Fibroblast of lung (primary cell): Measurements from ENCODE around the gene NHS. TPM values are rescaled to one million over a fixed set of nuclear protein-coding genes. Genes with fewer than 3 reads are reported as not detected.

Experiments used
- DNase-seq, 2 donors: peaks; one replicate each; pipeline versions ENCODE4 v3.0.0 to v3.0.0-alpha.2; 2010; ENCODE audit warnings: low read depth in 2 of 2
- H2AFZ ChIP-seq: 2 replicates; pipeline ENCODE4 v1.5.1; 2012; ENCODE audit warnings: low read length, control low read depth, inconsistent platforms
- H3K27ac ChIP-seq: 2 replicates; pipeline ENCODE4 v1.5.1; 2011; ENCODE audit warnings: low read length, control low read depth; ENCODE audit not compliant: insufficient read depth
- H3K27me3 ChIP-seq: 2 replicates; pipeline ENCODE4 v1.5.1; 2011; ENCODE audit warnings: mild to moderate bottlenecking, low read length; ENCODE audit not compliant: control insufficient read depth, insufficient read depth
- H3K36me3 ChIP-seq: 2 replicates; pipeline ENCODE4 v1.5.1; 2011; ENCODE audit warnings: low read length; ENCODE audit not compliant: control insufficient read depth, insufficient read depth
- H3K4me1 ChIP-seq: 2 replicates; pipeline ENCODE4 v1.5.1; 2011; ENCODE audit warnings: low read length; ENCODE audit not compliant: control insufficient read depth, insufficient read depth; ENCODE audit errors: extremely low read depth
- H3K4me2 ChIP-seq: 2 replicates; pipeline ENCODE4 v1.5.1; 2011; ENCODE audit warnings: low read length, control low read depth; ENCODE audit not compliant: insufficient read depth; ENCODE audit errors: extremely low read depth
- H3K4me3 ChIP-seq, 4 experiments: fragments of 200-600 bp in 1 of 4; sonication (generic) in 1 of 4; replicated peaks in 1 of 4; 2 replicates each; pipeline ENCODE4 v1.5.1; 2011 to 2016; ENCODE audit warnings: low read length in 4 of 4, low read depth in 3 of 4, mild to moderate bottlenecking in 3 of 4, control low read depth in 2 of 4, inconsistent platforms in 1 of 4, mixed read lengths in 1 of 4; ENCODE audit not compliant: insufficient read depth in 1 of 4; ENCODE audit errors: control extremely low read depth in 1 of 4
- H3K79me2 ChIP-seq: 2 replicates; pipeline ENCODE4 v1.5.1; 2012; ENCODE audit warnings: mild to moderate bottlenecking, low read length, inconsistent platforms; ENCODE audit not compliant: control insufficient read depth, insufficient read depth
- H3K9ac ChIP-seq: 2 replicates; pipeline ENCODE4 v1.5.1; 2011; ENCODE audit warnings: mild to moderate bottlenecking, low read length, control low read depth; ENCODE audit not compliant: insufficient read depth
- H3K9me3 ChIP-seq: 2 replicates; pipeline ENCODE4 v1.5.1; 2012; ENCODE audit warnings: low read depth, low read length; ENCODE audit not compliant: control insufficient read depth, insufficient read depth
- H4K20me1 ChIP-seq: 2 replicates; pipeline ENCODE4 v1.5.1; 2011; ENCODE audit warnings: low read length; ENCODE audit not compliant: control insufficient read depth, insufficient read depth; ENCODE audit errors: extremely low read depth
- CTCF ChIP-seq, 2 donors: IDR thresholded peaks in 1 of 2; conservative IDR thresholded peaks in 1 of 2; 1 replicate in 1 of 2; 2 replicates in 1 of 2; pipeline ENCODE4 v1.5.1; 2011 to 2012; ENCODE audit warnings: low read length in 2 of 2, control low read depth in 1 of 2, inconsistent platforms in 1 of 2, low read depth in 1 of 2, mild to moderate bottlenecking in 1 of 2
- EZH2 ChIP-seq: IDR thresholded peaks from 2 replicates; pipeline ENCODE4 v1.5.1; 2012; ENCODE audit warnings: low read length, control low read depth, mild to moderate bottlenecking; ENCODE audit errors: missing control alignments
- polyA plus RNA-seq, 2 donors: library from polyadenylated mRNA; depleted of rRNA in 1 of 2; stranded (reverse) in 1 of 2; unstranded in 1 of 2; fragments of >200 nt; gene quantifications; 2 replicates each; pipeline ENCODE4 v1.2.1, GENCODE V29; 2011 to 2012; ENCODE audit warnings: missing spikeins in 1 of 2
- total RNA-seq: library from RNA; depleted of rRNA; stranded (reverse); fragments of >200 nt; gene quantifications from 2 replicates; pipeline ENCODE4 v1.2.1, GENCODE V29; 2014

Gene NHS
- total and polyA plus RNA-seq, 2 donors (not counting 1 experiment from before 2014, with no cell fraction given), result 1.4 to 3.8 TPM

GRCh38 chrX:17744896-17745523 is 370.0 kb downstream of the NHS start:
- H3K4me2 ChIP-seq, result no peak overlapping the region
- peaks cover 1% of the 10 kb centered on the region for H3K36me3 ChIP-seq
- H3K4me1 ChIP-seq, result no peaks in the 10 kb centered on the region
- no peak overlapping the region for H3K27ac ChIP-seq
- no peaks in the 10 kb centered on the region for H3K27me3 ChIP-seq
- peak in 1 of 2 donors; percentile 28 for TF ChIP-seq CTCF (conservative IDR thresholded peaks at IDR 0.05 in 1 of 2, IDR thresholded peaks at IDR 0.05 in 1 of 2; ENCODE audit: low read depth in 1 of 2, low read length in 2 of 2)
- no peak for TF ChIP-seq EZH2
- no peaks in the 10 kb centered on the region for H4K20me1 ChIP-seq
- no peaks in the 10 kb centered on the region for H3K9me3 ChIP-seq
- H2AFZ ChIP-seq, result no peak overlapping the region
- H3K79me2 ChIP-seq, result peaks cover 17% of the 10 kb centered on the region
- peak in 1 of 2 donors; percentile 34 for DNase-seq
- H3K4me3 ChIP-seq, result no peak overlapping the region
- H3K9ac ChIP-seq, result no peak overlapping the region

GRCh38 chrX:17747692-17748091 is 372.7 kb downstream of the NHS start:
- Histone ChIP-seq H3K9me3 (no peaks in the 10 kb centered on the region), H2AFZ (no peak overlapping the region), H3K4me2 (no peak overlapping the region), H3K9ac (no peak overlapping the region), H3K79me2 (no peaks in the 10 kb centered on the region), H3K4me1 (no peaks in the 10 kb centered on the region), H4K20me1 (no peaks in the 10 kb centered on the region), H3K27me3 (no peaks in the 10 kb centered on the region), H3K27ac (no peak overlapping the region), H3K36me3 (peaks cover 2% of the 10 kb centered on the region), H3K4me3 (no peak overlapping the region)
- TF ChIP-seq CTCF (conservative IDR thresholded peaks at IDR 0.05 in 1 of 2, IDR thresholded peaks at IDR 0.05 in 1 of 2; ENCODE audit: low read depth in 1 of 2, low read length in 2 of 2) (no peak), EZH2 (no peak)
- DNase-seq, result no peak

- no peaks in the 10 kb centered on the region for H4K20me1 ChIP-seq
- TF ChIP-seq CTCF (conservative IDR thresholded peaks at IDR 0.05 in 1 of 2, IDR thresholded peaks at IDR 0.05 in 1 of 2; ENCODE audit: low read depth in 1 of 2, low read length in 2 of 2) (no peak), EZH2 (no peak)
- H3K4me1 ChIP-seq, result no peaks in the 10 kb centered on the region
- H3K4me2 ChIP-seq, result no peak overlapping the region
- no peak overlapping the region for H3K4me3 ChIP-seq
- no peak overlapping the region for H2AFZ ChIP-seq
- H3K27me3 ChIP-seq, result no peaks in the 10 kb centered on the region
- no peaks in the 10 kb centered on the region for H3K79me2 ChIP-seq
- DNase-seq, result no peak
- no peaks in the 10 kb centered on the region for H3K9me3 ChIP-seq
- no peak overlapping the region for H3K9ac ChIP-seq
- peaks cover 2% of the 10 kb centered on the region for H3K36me3 ChIP-seq
- no peak overlapping the region for H3K27ac ChIP-seq
These were observed 373.7 kb downstream of the NHS start for GRCh38 chrX:17748684-17749083.
